ENCODE results near the gene CADM1.

GRCh38 chr11:115421992-115422689 is 82.1 kb downstream of the CADM1 start:
- TF ChIP-seq POLR2A (IDR thresholded peaks at IDR 0.05) (no peak), CTCF (IDR thresholded peaks at IDR 0.05) (no peak)
